GOT3 (cell line): ENCODE data around the gene KIAA2012.
A peak's percentile ranks its signal among the peaks of the same experiment; 100 is the strongest.
"Not testable (repeated sequence)": the region's sequence is repeated elsewhere in the genome, so short reads cannot be mapped to it uniquely, and the experiment has no call there.

Experiments used
- DNase-seq: peaks from one replicate; lab custom pipeline; 2025; ENCODE audit warnings: mixed read lengths; lab: John Stamatoyannopoulos, UW

The KIAA2012 gene

DNA sequence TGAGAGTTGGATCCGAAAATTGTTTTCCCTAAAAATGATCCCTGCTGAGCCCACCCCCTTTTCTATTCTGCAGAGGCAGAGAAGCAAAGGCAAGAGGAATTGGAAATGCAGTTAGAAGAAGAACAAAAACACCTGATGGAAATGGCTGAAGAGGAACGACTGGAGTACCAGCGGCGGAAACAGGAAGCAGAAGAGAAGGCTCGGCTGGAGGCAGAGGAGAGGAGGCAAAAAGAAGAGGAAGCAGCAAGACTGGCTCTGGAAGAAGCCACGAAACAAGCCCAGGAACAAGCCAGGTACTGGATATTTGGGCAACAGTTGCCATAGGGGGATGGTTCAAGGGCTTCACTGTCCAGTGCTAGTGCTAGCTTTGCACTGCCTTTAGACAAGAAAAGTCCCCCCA, 123.7 kb downstream of the KIAA2012 start:
- DNase-seq: no peak

DNA sequence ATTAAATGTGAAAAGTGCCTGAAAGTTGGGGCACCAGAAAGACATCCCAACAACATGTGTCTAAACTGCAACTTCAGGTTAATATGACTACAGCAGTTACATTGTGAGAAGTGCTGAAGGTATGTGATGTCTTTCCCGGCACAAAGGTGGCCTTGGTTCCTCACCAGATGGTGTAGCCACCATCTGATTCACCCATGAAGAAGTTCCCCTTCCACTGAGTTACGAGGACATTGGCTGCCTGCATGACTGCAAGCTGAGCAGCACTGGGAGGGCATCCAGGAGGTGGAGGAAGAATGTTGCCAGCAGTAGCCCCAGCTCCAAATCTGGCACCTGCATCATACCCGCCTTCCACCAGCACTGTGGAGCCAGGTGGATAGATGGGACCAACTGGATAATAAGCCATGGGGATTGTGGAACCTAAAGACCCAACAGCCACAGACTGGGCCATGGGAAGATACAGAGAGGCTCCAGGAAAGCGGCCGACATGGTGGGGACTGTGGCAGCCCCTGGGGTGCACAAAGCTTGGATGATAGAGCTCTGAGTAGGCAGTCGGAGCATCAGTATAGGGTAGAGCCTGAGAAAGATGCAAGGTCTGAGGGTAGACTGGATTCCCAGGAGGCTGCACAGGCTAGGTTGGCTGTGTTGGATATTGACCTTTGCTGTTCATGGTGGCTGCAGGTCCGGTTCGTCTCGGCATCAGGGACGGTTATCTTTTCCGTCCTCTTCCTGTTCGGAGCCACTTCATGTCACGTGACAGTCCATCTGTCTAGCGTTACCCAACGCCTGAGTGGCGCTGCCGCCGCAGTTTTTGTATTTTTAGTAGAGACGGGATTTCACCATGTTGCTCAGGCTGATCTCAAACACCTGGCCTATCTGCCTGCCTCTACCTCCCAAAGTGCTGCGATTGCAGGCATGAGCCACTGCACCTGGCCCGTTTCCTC, 128.4 kb downstream of the KIAA2012 start:
- no peak for DNase-seq

DNA sequence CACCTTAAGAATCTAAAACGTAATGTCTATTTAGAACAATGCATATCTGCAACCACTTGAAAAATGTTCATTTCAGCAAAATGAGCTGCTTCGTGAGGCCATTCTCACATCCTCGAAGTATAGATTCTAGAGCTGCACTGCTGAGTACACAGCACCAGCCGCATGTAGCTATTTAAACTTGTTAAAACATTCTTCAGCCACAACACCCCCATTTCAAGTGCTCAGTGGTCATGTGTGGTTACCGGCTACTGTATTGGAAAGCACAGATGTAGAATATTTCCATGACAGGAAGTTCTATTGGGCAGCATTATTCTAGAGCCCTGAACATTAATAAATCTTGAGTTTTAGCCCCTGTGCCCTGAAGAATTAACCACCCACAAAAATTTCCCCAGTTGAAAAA, 130.3 kb downstream of the KIAA2012 start:
- DNase-seq: no peak

DNA sequence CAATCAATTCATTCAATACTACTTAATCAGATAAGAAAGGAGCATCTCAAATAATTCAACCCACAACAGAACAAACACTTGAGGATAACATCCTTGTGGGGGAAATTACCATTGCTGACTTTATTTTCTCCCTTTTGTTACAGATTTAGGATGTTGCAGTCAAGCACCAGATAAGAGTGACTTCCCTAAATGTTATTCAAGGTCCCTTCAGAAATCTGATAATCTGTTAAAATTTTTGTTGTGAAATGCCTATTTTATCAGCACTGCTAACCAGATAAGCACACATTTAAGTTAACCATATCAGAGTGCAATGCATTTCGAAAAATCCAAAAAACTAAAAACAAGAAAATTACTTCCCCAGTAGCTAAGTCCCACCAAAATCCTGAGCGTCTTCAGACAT, 131.8 kb downstream of the KIAA2012 start:
- no peak for DNase-seq

DNA sequence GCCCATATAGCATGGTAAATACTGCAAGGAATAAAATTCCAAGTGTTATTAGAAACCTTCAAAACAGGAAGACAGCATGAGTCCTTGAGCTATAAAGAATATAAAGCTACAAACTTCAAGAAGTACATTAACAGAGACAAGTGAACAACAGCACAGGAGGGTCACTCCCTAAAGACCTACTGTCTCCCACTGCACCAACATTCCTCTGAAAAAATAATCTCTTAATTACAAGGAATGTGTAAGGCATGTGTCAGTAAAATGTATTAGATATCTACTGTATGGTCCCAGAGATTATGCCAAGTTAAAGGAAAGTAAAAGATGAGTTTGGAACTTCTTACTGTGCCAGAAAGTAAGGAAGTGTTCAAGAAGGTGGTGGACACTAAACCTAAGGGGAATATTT, 135.5 kb downstream of the KIAA2012 start:
- DNase-seq: no peak

DNA sequence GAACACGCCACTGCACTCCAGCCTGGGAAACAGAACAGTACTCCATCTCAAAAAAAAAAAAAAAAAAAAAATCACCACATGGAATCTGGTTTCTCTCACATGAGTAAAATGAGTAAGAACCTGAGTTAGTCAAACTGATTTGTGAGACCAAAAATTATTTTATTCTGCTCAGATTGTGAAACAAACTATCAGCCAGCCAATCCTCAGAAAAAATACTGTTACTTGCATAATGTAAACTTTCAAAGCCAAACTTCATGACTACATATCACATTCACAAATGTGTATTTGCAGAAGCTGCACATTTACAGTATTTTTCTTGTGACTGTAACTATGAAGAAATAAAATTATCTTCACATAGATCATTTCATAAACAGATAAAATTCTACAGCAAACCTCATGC, 142.1 kb downstream of the KIAA2012 start:
- no peak for DNase-seq

DNA sequence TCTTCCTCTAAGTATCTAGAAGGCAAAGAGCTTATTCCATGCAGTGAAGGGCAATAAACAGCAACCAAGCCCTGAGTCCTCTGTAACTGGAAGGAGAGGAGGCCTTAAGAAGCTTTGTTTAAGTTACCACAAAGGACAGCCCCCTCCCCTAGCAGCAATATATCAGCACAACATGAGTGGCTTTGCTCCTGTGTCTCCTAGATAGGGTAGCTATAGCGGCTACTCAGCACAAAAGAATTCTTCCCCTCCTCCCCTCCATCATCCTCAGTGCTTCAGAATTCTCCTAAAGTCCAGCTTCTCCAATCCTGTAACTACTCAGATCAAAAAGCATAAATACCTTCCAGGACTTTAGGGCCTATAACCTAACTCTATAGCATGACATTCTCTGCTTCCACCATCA, 148.8 kb downstream of the KIAA2012 start:
- no peak for DNase-seq

DNA sequence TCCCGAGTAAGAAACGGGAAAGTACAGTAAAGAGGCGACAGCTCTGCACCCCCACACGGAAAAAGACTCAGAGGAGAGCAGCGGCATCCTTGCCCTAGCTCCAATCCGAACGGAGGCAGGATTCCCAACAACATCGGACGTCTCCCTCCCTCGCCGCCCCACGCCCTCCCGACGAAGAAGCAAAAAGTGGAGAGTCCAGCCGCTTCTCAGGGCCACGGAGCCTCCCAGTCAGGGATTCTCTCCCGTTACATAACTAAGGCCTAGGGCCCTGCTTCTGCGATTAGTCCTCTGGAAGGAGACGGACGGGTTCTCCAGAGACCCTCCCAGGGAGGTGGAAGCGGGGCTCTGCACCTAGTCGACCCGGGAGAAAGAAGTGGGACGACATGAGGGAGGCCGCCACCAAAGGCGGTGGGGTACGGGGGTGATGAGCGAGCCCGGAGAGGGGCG, 164.8 kb downstream of the KIAA2012 start:
- DNase-seq: peak; percentile 4

DNA sequence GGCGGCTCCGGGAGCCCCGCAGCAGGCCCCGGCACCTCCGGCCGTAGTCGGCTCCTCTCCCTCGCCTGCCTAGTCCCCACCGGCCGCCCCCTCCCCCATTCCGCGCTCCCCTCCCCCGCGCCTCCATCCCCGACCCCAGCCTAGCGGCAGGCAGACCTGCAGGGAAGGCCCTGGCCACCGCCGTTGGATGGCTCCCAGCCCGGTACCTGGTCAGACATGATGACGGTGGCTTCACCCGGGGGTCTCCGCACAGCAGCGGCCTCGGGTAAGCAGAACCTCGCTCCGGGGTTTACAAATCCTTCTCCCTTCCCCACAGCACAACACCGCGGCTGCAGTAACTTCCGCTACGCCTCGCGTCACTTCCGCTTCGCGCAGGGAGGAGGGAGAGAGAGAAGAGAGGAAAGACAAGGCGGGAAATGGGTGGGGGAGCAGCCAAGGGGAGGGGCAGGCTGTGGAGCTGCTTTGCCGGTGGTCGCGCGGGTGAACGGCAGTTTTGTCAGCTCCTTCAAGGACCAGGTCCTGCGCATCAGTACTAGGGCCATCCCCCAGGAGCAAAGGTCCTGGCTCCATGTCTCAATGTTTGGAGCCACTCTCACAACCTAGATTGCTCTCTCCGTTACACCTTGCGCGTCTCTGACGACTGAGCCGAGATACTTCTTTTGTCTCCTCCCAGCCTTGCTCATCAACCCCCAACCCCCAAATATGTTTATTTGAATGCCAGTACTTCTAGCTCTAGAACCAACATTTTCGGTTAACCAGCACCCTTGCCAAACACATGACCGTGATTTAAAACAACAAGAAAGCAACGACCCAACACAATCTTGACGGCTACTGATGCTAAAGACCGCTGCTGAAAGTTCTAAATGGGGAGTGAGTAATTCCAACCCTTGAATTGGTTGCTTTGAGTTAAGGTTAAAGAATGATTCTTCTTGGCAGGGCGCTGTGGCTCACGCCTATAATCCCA, 165.5 kb downstream of the KIAA2012 start, which contains the start of gene SUMO1:
TSS of gene SUMO1 (minus strand) at position 364 of the 964 bp plus-strand sequence. CDS start at position 218, 146 bp downstream.
- peak; percentile 59 for DNase-seq

DNA sequence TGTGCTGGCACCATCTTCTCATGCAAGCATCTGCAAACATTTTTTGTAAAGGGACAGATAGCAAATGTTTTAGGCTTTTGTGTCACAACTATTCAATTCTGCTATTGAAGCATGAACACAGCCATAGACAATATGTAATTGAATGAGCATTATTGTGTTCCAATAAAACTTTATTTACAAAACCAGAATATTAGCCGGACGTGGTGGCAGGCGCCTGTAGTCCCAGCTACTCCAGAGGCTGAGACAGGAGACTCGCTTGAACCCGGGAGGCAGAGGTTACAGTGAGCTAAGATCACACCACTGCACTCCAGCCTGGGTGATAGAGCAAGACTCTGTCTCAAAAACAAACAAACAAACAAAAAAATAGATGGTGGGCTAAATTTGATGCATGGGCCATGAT, 174.7 kb downstream of the KIAA2012 start:
- DNase-seq: not testable (repeated sequence)

DNA sequence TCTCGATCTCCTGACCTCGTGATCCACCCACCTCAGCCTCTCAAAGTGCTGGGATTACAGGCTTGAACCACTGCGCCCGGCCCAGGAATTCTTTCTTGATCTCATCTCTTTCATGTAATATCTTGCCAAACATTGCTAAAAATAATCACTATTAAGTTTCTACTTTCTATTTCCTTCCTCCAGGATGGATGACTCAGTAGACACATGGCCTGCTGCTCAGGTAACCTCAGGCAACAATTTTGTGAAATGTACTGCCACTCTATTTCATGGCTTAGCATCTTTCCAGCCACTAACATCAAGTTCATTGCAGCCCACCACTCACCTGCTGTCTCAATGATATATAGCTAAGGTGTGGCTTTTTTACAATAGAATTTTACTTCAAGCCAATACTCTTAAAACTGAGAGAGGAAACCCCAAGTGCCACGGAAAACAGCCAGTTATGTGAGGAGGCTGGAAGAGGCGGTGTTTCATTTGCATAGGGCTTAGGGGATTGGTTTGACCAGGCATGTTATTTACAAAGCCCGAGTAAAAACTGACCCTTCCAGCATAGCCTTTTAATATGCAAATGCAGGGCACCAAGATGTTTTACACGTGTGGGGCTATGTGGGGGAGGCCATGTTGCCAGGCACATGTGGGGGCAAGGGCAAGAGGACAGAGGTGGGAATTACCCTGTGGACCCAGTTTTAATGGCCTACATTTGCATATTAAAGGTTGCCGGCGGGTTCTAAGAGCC, 176.6 kb downstream of the KIAA2012 start:
- DNase-seq: no peak

DNA sequence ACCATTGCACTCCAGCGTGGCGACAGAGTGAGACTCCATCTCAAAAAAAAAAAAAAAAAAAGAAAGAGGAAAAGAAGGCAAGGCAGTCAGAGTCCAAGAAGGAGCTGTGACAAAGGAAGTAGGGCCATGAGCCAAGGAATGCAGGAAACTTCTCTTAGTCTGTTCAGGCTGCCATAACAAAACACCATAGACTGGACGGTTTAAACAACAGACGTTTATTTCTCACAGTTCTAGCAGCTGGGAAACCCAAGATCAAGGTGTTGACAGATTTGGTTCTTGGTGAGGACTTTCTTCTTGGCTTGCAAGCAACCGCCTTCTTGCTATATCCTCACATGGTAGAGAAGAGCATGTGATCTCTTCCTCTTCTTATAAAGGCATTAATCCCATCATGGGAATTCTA, 178.4 kb downstream of the KIAA2012 start:
- DNase-seq: no peak
